ENCODE results near the gene LYST.

The LYST gene

GRCh38 chr1:235725434-235725833 is 141.3 kb downstream of the LYST start:
- H3K18ac ChIP-seq (ENCODE audit: low read depth in 1 of 2, low read length in 2 of 2): no peak overlapping the region
- peaks cover 3 to 82% of the 10 kb centered on the region in 2 experiments for H3K36me3 ChIP-seq (ENCODE audit: control insufficient read depth in 1 of 2, insufficient read depth in 2 of 2, low read depth in 1 of 2, low read length in 2 of 2)
- no peak overlapping the region for H3K4ac ChIP-seq (ENCODE audit: low read depth in 1 of 2, low read length in 2 of 2)
- no peak overlapping the region for H2BK12ac ChIP-seq (ENCODE audit: low read length in 2 of 2)
- H2BK120ac ChIP-seq (ENCODE audit: low read depth, low read length): no peak overlapping the region
- H3K27ac ChIP-seq (ENCODE audit: low read length, poor library complexity, severe bottlenecking): no peak overlapping the region
- H2AFZ ChIP-seq (ENCODE audit: low read depth, low read length): no peak overlapping the region
- H3K9me3 ChIP-seq (ENCODE audit: control insufficient read depth, low read length): no peaks in the 10 kb centered on the region
- H3K4me1 ChIP-seq (ENCODE audit: control insufficient read depth, insufficient read depth, low read depth, low read length): no peaks in the 10 kb centered on the region
- H3K23ac ChIP-seq (ENCODE audit: low read length in 2 of 2): no peak overlapping the region
- H2AK5ac ChIP-seq (ENCODE audit: low read length, severe bottlenecking): no peak overlapping the region
- 82% methylated on average over 3 of the region's 3 CpGs for WGBS
- H3K14ac ChIP-seq (ENCODE audit: low read length in 2 of 2): no peak overlapping the region
- H3K4me3 ChIP-seq (ENCODE audit: insufficient read depth in 1 of 2, low read depth in 1 of 2, low read length in 2 of 2): no peak overlapping the region
- no peak overlapping the region for H4K91ac ChIP-seq (ENCODE audit: low read length)
- no peaks in the 10 kb centered on the region for H3K79me1 ChIP-seq (replicated peaks; ENCODE audit: low read length, poor library complexity, severe bottlenecking)
- H2BK5ac ChIP-seq (ENCODE audit: low read depth, low read length, poor library complexity, severe bottlenecking): no peak overlapping the region
- no peak overlapping the region for H3K9ac ChIP-seq (ENCODE audit: low read length)
- H2BK15ac ChIP-seq (ENCODE audit: low read depth, poor library complexity, severe bottlenecking): no peak overlapping the region
- H3K4me2 ChIP-seq (ENCODE audit: low read length, poor library complexity, severe bottlenecking): no peak overlapping the region
- no peak for DNase-seq
- no peaks in the 10 kb centered on the region for H3K27me3 ChIP-seq (ENCODE audit: control insufficient read depth in 1 of 2, insufficient read depth in 1 of 2, low read length in 2 of 2)
- no peak overlapping the region for H4K8ac ChIP-seq (ENCODE audit: low read length)

- Histone ChIP-seq H4K91ac (ENCODE audit: low read length) (no peak overlapping the region), H3K4ac (ENCODE audit: low read depth in 1 of 2, low read length in 2 of 2) (no peak overlapping the region), H3K27ac (ENCODE audit: low read length, poor library complexity, severe bottlenecking) (no peak overlapping the region), H3K9me3 (ENCODE audit: control insufficient read depth, low read length) (no peaks in the 10 kb centered on the region), H4K8ac (ENCODE audit: low read length) (no peak overlapping the region), H2BK5ac (ENCODE audit: low read depth, low read length, poor library complexity, severe bottlenecking) (no peak overlapping the region), H3K4me3 (ENCODE audit: insufficient read depth in 1 of 2, low read depth in 1 of 2, low read length in 2 of 2) (no peak overlapping the region), H2BK15ac (ENCODE audit: low read depth, poor library complexity, severe bottlenecking) (no peak overlapping the region), H3K14ac (ENCODE audit: low read length in 2 of 2) (no peak overlapping the region), H3K36me3 (ENCODE audit: control insufficient read depth in 1 of 2, insufficient read depth in 2 of 2, low read depth in 1 of 2, low read length in 2 of 2) (peaks cover 3 to 80% of the 10 kb centered on the region in 2 experiments), H3K79me1 (replicated peaks; ENCODE audit: low read length, poor library complexity, severe bottlenecking) (no peaks in the 10 kb centered on the region), H3K18ac (ENCODE audit: low read depth in 1 of 2, low read length in 2 of 2) (no peak overlapping the region), H3K23ac (ENCODE audit: low read length in 2 of 2) (no peak overlapping the region), H3K27me3 (ENCODE audit: control insufficient read depth in 1 of 2, insufficient read depth in 1 of 2, low read length in 2 of 2) (no peaks in the 10 kb centered on the region), H2BK120ac (ENCODE audit: low read depth, low read length) (no peak overlapping the region), H3K4me1 (ENCODE audit: control insufficient read depth, insufficient read depth, low read depth, low read length) (no peaks in the 10 kb centered on the region), H2AK5ac (ENCODE audit: low read length, severe bottlenecking) (no peak overlapping the region), H3K4me2 (ENCODE audit: low read length, poor library complexity, severe bottlenecking) (no peak overlapping the region), H2BK12ac (ENCODE audit: low read length in 2 of 2) (no peak overlapping the region), H3K9ac (ENCODE audit: low read length) (no peak overlapping the region), H2AFZ (ENCODE audit: low read depth, low read length) (no peak overlapping the region)
- DNase-seq: no peak
- 100% methylated on average over 1 of the region's 2 CpGs for WGBS
Measured at GRCh38 chr1:235724730-235725129, 142.0 kb downstream of the LYST start.

GRCh38 chr1:235722858-235723257 is 143.8 kb downstream of the LYST start:
- H3K27ac ChIP-seq (ENCODE audit: low read length, poor library complexity, severe bottlenecking): no peak overlapping the region
- H2AFZ ChIP-seq (ENCODE audit: low read depth, low read length): no peak overlapping the region
- no peaks in the 10 kb centered on the region for H3K79me1 ChIP-seq (replicated peaks; ENCODE audit: low read length, poor library complexity, severe bottlenecking)
- no peak overlapping the region for H2AK5ac ChIP-seq (ENCODE audit: low read length, severe bottlenecking)
- no peak overlapping the region for H3K23ac ChIP-seq (ENCODE audit: low read length in 2 of 2)
- no peak overlapping the region for H3K4me2 ChIP-seq (ENCODE audit: low read length, poor library complexity, severe bottlenecking)
- no peak for DNase-seq
- H2BK12ac ChIP-seq (ENCODE audit: low read length in 2 of 2): no peak overlapping the region
- no peak overlapping the region for H2BK15ac ChIP-seq (ENCODE audit: low read depth, poor library complexity, severe bottlenecking)
- peaks cover 0 to 79% of the 10 kb centered on the region in 2 experiments for H3K36me3 ChIP-seq (ENCODE audit: control insufficient read depth in 1 of 2, insufficient read depth in 2 of 2, low read depth in 1 of 2, low read length in 2 of 2)
- H2BK5ac ChIP-seq (ENCODE audit: low read depth, low read length, poor library complexity, severe bottlenecking): no peak overlapping the region
- 94% methylated on average over 2 of the region's 2 CpGs for WGBS
- no peak overlapping the region for H3K14ac ChIP-seq (ENCODE audit: low read length in 2 of 2)
- H3K4me3 ChIP-seq (ENCODE audit: insufficient read depth in 1 of 2, low read depth in 1 of 2, low read length in 2 of 2): no peak overlapping the region
- H3K9me3 ChIP-seq (ENCODE audit: control insufficient read depth, low read length): no peaks in the 10 kb centered on the region
- H2BK120ac ChIP-seq (ENCODE audit: low read depth, low read length): no peak overlapping the region
- H3K4me1 ChIP-seq (ENCODE audit: control insufficient read depth, insufficient read depth, low read depth, low read length): no peaks in the 10 kb centered on the region
- H3K4ac ChIP-seq (ENCODE audit: low read depth in 1 of 2, low read length in 2 of 2): no peak overlapping the region
- no peak overlapping the region for H4K91ac ChIP-seq (ENCODE audit: low read length)
- no peak overlapping the region for H3K18ac ChIP-seq (ENCODE audit: low read depth in 1 of 2, low read length in 2 of 2)
- no peak overlapping the region for H4K8ac ChIP-seq (ENCODE audit: low read length)
- no peaks in the 10 kb centered on the region for H3K27me3 ChIP-seq (ENCODE audit: control insufficient read depth in 1 of 2, insufficient read depth in 1 of 2, low read length in 2 of 2)
- no peak overlapping the region for H3K9ac ChIP-seq (ENCODE audit: low read length)

GRCh38 chr1:235721982-235722381 is 144.7 kb downstream of the LYST start:
- no peak overlapping the region for H3K27ac ChIP-seq (ENCODE audit: low read length, poor library complexity, severe bottlenecking)
- H2BK12ac ChIP-seq (ENCODE audit: low read length in 2 of 2): no peak overlapping the region
- H3K9ac ChIP-seq (ENCODE audit: low read length): no peak overlapping the region
- no peak overlapping the region for H3K4me2 ChIP-seq (ENCODE audit: low read length, poor library complexity, severe bottlenecking)
- H3K4ac ChIP-seq (ENCODE audit: low read depth in 1 of 2, low read length in 2 of 2): no peak overlapping the region
- H2BK120ac ChIP-seq (ENCODE audit: low read depth, low read length): no peak overlapping the region
- DNase-seq: no peak
- no peak overlapping the region for H4K91ac ChIP-seq (ENCODE audit: low read length)
- 94% methylated on average over 4 of the region's 4 CpGs for WGBS
- no peaks in the 10 kb centered on the region for H3K79me1 ChIP-seq (replicated peaks; ENCODE audit: low read length, poor library complexity, severe bottlenecking)
- H3K23ac ChIP-seq (ENCODE audit: low read length in 2 of 2): no peak overlapping the region
- H2BK15ac ChIP-seq (ENCODE audit: low read depth, poor library complexity, severe bottlenecking): no peak overlapping the region
- H3K4me3 ChIP-seq (ENCODE audit: insufficient read depth in 1 of 2, low read depth in 1 of 2, low read length in 2 of 2): no peak overlapping the region
- H3K36me3 ChIP-seq (ENCODE audit: control insufficient read depth in 1 of 2, insufficient read depth in 2 of 2, low read depth in 1 of 2, low read length in 2 of 2): peaks cover 0 to 81% of the 10 kb centered on the region in 2 experiments
- no peak overlapping the region for H3K14ac ChIP-seq (ENCODE audit: low read length in 2 of 2)
- H3K4me1 ChIP-seq (ENCODE audit: control insufficient read depth, insufficient read depth, low read depth, low read length): no peaks in the 10 kb centered on the region
- H4K8ac ChIP-seq (ENCODE audit: low read length): no peak overlapping the region
- no peaks in the 10 kb centered on the region for H3K9me3 ChIP-seq (ENCODE audit: control insufficient read depth, low read length)
- H2BK5ac ChIP-seq (ENCODE audit: low read depth, low read length, poor library complexity, severe bottlenecking): no peak overlapping the region
- no peak overlapping the region for H3K18ac ChIP-seq (ENCODE audit: low read depth in 1 of 2, low read length in 2 of 2)
- no peak overlapping the region for H2AK5ac ChIP-seq (ENCODE audit: low read length, severe bottlenecking)
- H2AFZ ChIP-seq (ENCODE audit: low read depth, low read length): no peak overlapping the region
- no peaks in the 10 kb centered on the region for H3K27me3 ChIP-seq (ENCODE audit: control insufficient read depth in 1 of 2, insufficient read depth in 1 of 2, low read length in 2 of 2)

Data from mesenchymal stem cell (in vitro differentiated cells and primary cell).